ENCODE results near the gene UBA1. TPM values are rescaled to one million over a fixed set of nuclear protein-coding genes. Genes with fewer than 3 reads are reported as not detected.
A peak's percentile ranks its signal among the peaks of the same experiment; 100 is the strongest.

Gene UBA1
- polyA plus RNA-seq, 2 donors = 111 to 126 TPM

DNA sequence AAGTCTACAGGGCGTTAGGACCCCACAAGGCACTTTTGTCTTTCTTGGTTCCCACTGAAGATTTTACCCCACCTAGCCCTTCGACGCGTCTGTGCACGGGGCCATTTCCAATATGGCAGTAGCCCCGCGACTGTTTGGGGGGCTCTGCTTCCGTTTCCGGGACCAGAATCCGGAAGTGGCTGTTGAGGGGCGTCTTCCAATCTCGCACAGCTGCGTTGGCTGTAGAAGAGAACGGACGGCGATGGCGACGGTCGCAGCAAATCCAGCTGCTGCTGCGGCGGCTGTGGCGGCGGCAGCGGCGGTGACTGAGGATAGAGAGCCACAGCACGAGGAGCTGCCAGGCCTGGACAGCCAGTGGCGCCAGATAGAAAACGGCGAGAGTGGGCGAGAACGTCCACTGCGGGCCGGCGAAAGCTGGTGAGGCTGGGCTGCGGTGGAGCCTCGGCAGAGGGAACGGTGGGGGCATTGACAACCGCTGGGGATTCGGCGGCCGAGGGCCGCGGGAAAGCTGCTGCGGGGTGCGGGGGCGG, 39.2 kb downstream of the UBA1 start, which contains the start of gene USP11:
TSS of gene USP11 (plus strand) at position 207 of the 530 bp plus-strand sequence. CDS start at position 242, 35 bp downstream.
- Histone ChIP-seq H3K4me1 (ENCODE audit: control insufficient read depth in 2 of 2, insufficient read depth in 2 of 2, low read length in 1 of 2) (no peaks in the 10 kb centered on the region), H3K27ac (ENCODE audit: low read depth in 2 of 2, low read length in 1 of 2) (peak within 1 kb of the TSS; percentile 84 to 100), H3K36me3 (ENCODE audit: control insufficient read depth in 2 of 2, insufficient read depth in 2 of 2, low read length in 1 of 2) (peaks cover 0 to 5% of the 10 kb centered on the region in 2 donors), H3K4me3 (ENCODE audit: low read depth in 1 of 2, low read length in 2 of 2) (peak within 1 kb of the TSS; percentile 46 to 77), H3K27me3 (ENCODE audit: control insufficient read depth in 1 of 2, insufficient read depth in 2 of 2, low read length in 2 of 2) (no peaks in the 10 kb centered on the region), H3K9me3 (ENCODE audit: control insufficient read depth in 2 of 2, insufficient read depth in 1 of 2, low read depth in 1 of 2, low read length in 1 of 2) (no peaks in the 10 kb centered on the region)
- WGBS, 2 donors = 1 to 14% methylated on average over 42 to 46 of the region's 46 CpGs

DNA sequence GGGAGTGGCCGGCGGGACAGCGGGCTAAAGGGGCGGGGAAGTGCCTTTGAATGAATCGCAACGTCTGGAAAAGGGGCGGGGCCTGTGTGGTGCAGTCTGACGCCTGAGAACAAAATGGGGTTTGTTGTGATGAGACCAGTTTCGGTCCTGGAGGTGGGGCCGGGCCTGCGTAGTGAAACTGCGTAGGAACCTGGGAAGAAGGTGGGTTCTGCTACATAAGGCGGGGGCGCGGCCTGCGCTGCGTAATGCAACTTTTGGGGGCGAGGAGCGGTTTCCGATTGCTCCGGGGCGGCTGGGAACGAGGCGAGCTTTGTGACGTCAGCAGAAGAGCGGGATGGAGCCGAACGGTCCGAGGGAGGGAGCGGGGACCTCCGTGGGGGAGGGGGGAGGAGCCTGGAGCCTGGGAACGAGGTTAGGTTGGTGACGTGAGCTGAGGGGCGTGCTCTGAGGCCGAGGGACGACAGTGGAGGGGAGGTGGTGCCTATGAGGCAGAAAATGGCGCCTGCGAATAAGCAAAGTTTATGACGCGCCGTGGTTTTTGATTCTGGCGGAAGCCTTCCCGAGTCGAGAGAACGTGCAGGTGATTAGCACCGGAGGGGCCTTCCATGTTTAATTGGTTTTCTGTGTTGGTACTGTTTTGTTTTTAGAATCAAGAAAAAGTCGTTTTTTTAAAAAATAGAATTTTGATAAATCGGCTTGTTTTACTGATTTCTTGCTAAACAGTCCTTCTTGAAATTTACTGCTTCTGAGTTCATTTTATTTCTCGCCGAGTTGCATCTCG, 39.9 kb downstream of the UBA1 start:
- WGBS, 2 donors = 0 to 19% methylated on average over 48 to 51 of the region's 51 CpGs
- peak overlapping the region; percentile 46 to 77 for H3K4me3 ChIP-seq (ENCODE audit: low read depth in 1 of 2, low read length in 2 of 2)

DNA sequence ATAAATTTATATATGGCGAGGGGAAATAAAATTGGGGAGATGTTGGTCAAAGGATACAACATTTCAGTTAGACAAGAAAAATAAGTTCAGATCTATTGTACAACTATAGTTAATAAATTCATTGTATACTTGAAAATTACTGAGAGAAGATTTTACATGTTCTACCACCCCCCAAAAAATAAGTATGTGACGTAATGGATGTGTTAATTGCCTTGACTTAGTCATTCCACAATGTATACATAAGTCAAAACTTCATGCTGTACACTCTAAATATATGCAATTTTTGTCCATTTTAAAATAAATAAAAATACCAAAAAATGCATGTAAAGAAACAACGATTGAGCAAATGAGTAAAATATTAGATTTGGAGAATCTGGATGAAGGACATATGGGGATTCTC, 41.0 kb downstream of the UBA1 start:
- no peaks in the 10 kb centered on the region for H3K27me3 ChIP-seq (ENCODE audit: control insufficient read depth in 1 of 2, insufficient read depth in 2 of 2, low read length in 2 of 2)
- no peaks in the 10 kb centered on the region for H3K4me1 ChIP-seq (ENCODE audit: control insufficient read depth in 2 of 2, insufficient read depth in 2 of 2, low read length in 1 of 2)
- H3K9me3 ChIP-seq (ENCODE audit: control insufficient read depth in 2 of 2, insufficient read depth in 1 of 2, low read depth in 1 of 2, low read length in 1 of 2) = no peaks in the 10 kb centered on the region
- H3K36me3 ChIP-seq (ENCODE audit: control insufficient read depth in 2 of 2, insufficient read depth in 2 of 2, low read length in 1 of 2) = no peaks in the 10 kb centered on the region
- WGBS, 2 donors = 41 to 59% methylated on average over 3 of the region's 3 CpGs
- no peak overlapping the region for H3K27ac ChIP-seq (ENCODE audit: low read depth in 2 of 2, low read length in 1 of 2)
- no peak overlapping the region for H3K4me3 ChIP-seq (ENCODE audit: low read depth in 1 of 2, low read length in 2 of 2)

More for the DNA sequence above, 39.9 kb downstream of the UBA1 start:
- H3K9me3 ChIP-seq (ENCODE audit: control insufficient read depth in 2 of 2, insufficient read depth in 1 of 2, low read depth in 1 of 2, low read length in 1 of 2) = no peaks in the 10 kb centered on the region
- no peaks in the 10 kb centered on the region for H3K27me3 ChIP-seq (ENCODE audit: control insufficient read depth in 1 of 2, insufficient read depth in 2 of 2, low read length in 2 of 2)
- no peaks in the 10 kb centered on the region for H3K4me1 ChIP-seq (ENCODE audit: control insufficient read depth in 2 of 2, insufficient read depth in 2 of 2, low read length in 1 of 2)
- H3K27ac ChIP-seq (ENCODE audit: low read depth in 2 of 2, low read length in 1 of 2) = peak overlapping the region; percentile 84 to 100
- peaks cover 0 to 5% of the 10 kb centered on the region in 2 donors for H3K36me3 ChIP-seq (ENCODE audit: control insufficient read depth in 2 of 2, insufficient read depth in 2 of 2, low read length in 1 of 2)

DNA sequence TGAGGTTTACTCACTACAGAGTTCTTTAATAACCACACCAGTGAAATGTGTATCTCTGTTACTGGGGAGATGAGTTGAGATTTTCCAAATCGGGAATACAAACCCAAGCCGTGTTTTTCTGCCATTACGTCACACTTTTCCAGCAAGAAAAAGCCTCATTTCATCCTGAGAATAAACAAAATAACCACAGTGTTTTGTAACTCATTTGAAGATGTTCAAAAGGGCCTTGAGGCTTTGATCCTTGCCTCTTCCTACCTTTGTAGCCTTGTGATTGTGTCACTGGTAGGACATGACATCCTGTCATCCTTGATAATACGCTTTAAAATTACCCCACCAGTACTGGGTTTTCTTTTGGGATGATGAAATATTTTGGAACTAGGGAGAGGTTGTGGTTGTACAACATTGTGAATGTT, 42.1 kb downstream of the UBA1 start:
- H3K27ac ChIP-seq (ENCODE audit: low read depth in 2 of 2, low read length in 1 of 2) = no peak overlapping the region

DNA sequence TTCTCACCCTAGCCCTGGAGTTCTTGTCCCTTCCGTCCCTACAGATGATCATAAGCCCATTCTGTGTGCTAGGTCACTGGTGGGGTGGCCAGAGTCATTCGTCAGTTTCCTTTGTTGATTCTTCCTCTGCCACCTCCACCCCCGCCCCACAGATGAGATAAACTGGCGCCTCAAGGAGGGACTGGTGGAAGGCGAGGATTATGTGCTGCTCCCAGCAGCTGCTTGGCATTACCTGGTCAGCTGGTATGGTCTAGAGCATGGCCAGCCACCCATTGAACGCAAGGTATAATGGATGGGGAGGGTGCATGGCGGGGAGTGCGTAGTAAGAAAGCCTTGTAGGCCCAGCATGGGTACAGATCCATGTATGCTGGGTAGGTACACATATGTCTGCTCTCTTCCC, 45.6 kb downstream of the UBA1 start:
- WGBS, 2 donors = 84 to 96% methylated on average over 8 of the region's 8 CpGs
- peaks cover 0 to 20% of the 10 kb centered on the region in 2 donors for H3K36me3 ChIP-seq (ENCODE audit: control insufficient read depth in 2 of 2, insufficient read depth in 2 of 2, low read length in 1 of 2)
- H3K9me3 ChIP-seq (ENCODE audit: control insufficient read depth in 2 of 2, insufficient read depth in 1 of 2, low read depth in 1 of 2, low read length in 1 of 2) = no peaks in the 10 kb centered on the region
- H3K27ac ChIP-seq (ENCODE audit: low read depth in 2 of 2, low read length in 1 of 2) = no peak overlapping the region
- no peaks in the 10 kb centered on the region for H3K4me1 ChIP-seq (ENCODE audit: control insufficient read depth in 2 of 2, insufficient read depth in 2 of 2, low read length in 1 of 2)
- no peaks in the 10 kb centered on the region for H3K27me3 ChIP-seq (ENCODE audit: control insufficient read depth in 1 of 2, insufficient read depth in 2 of 2, low read length in 2 of 2)
- no peak overlapping the region for H3K4me3 ChIP-seq (ENCODE audit: low read depth in 1 of 2, low read length in 2 of 2)

More for the DNA sequence above, 42.1 kb downstream of the UBA1 start:
- Histone ChIP-seq H3K9me3 (ENCODE audit: control insufficient read depth in 2 of 2, insufficient read depth in 1 of 2, low read depth in 1 of 2, low read length in 1 of 2) (no peaks in the 10 kb centered on the region), H3K27me3 (ENCODE audit: control insufficient read depth in 1 of 2, insufficient read depth in 2 of 2, low read length in 2 of 2) (no peaks in the 10 kb centered on the region), H3K36me3 (ENCODE audit: control insufficient read depth in 2 of 2, insufficient read depth in 2 of 2, low read length in 1 of 2) (peaks cover 0 to 6% of the 10 kb centered on the region in 2 donors), H3K4me3 (ENCODE audit: low read depth in 1 of 2, low read length in 2 of 2) (no peak overlapping the region), H3K4me1 (ENCODE audit: control insufficient read depth in 2 of 2, insufficient read depth in 2 of 2, low read length in 1 of 2) (no peaks in the 10 kb centered on the region)
- WGBS, 2 donors = 68 to 79% methylated on average over 4 of the region's 4 CpGs

DNA sequence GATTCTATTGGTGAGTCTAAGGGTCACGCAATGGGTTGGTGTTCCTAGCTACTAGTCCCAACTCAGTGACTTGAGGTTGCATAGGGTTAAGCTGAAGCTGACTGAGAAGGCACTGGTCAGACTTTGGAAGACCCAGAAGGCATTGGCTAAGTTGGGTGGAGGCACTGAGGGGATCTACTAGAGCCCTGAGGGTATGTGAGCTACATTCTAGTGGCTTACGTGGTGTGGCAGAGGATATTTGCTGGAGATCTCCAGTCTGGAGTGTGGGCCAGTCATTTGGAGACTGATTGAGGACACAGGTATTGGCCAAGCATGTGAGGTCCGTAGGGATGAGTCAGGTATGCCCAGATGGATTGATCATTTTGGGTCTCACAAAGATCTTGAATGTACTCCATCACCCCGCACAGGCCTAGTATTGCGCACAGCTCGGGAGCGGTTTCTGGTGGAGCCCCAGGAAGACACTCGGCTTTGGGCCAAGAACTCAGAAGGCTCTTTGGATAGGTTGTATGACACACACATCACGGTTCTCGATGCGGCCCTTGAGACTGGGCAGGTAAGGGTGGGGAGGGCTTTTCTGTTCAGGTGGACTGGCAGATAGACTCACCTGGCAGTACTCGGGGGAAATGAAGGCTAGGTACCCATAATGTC, 46.4 kb downstream of the UBA1 start:
- Histone ChIP-seq H3K4me3 (ENCODE audit: low read depth in 1 of 2, low read length in 2 of 2) (no peak overlapping the region), H3K4me1 (ENCODE audit: control insufficient read depth in 2 of 2, insufficient read depth in 2 of 2, low read length in 1 of 2) (no peaks in the 10 kb centered on the region), H3K27ac (ENCODE audit: low read depth in 2 of 2, low read length in 1 of 2) (no peak overlapping the region), H3K36me3 (ENCODE audit: control insufficient read depth in 2 of 2, insufficient read depth in 2 of 2, low read length in 1 of 2) (peaks cover 0 to 25% of the 10 kb centered on the region in 2 donors), H3K9me3 (ENCODE audit: control insufficient read depth in 2 of 2, insufficient read depth in 1 of 2, low read depth in 1 of 2, low read length in 1 of 2) (no peaks in the 10 kb centered on the region), H3K27me3 (ENCODE audit: control insufficient read depth in 1 of 2, insufficient read depth in 2 of 2, low read length in 2 of 2) (no peaks in the 10 kb centered on the region)
- WGBS, 2 donors = 94 to 96% methylated on average over 12 of the region's 12 CpGs

DNA sequence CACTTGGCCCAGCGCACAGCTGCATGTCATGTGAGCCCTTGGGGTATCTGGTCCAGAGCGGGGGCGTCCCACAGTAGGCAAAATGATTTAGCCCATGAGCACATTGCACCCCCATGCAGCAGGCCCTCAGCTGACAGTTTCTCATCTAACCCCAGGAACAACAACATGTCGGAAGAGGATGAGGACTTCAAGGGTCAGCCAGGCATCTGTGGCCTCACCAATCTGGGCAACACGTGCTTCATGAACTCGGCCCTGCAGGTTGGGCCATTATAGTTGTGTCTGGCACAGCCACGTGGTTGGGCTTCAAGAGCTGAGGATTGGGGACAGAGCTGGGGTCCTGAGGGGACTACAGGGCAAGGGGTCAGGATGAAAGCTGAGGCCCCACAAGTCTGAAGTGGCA, 47.0 kb downstream of the UBA1 start:
- no peaks in the 10 kb centered on the region for H3K27me3 ChIP-seq (ENCODE audit: control insufficient read depth in 1 of 2, insufficient read depth in 2 of 2, low read length in 2 of 2)
- H3K27ac ChIP-seq (ENCODE audit: low read depth in 2 of 2, low read length in 1 of 2) = no peak overlapping the region
- WGBS, 2 donors = 84 to 94% methylated on average over 7 of the region's 7 CpGs
- H3K4me1 ChIP-seq (ENCODE audit: control insufficient read depth in 2 of 2, insufficient read depth in 2 of 2, low read length in 1 of 2) = no peaks in the 10 kb centered on the region
- H3K9me3 ChIP-seq (ENCODE audit: control insufficient read depth in 2 of 2, insufficient read depth in 1 of 2, low read depth in 1 of 2, low read length in 1 of 2) = no peaks in the 10 kb centered on the region
- no peak overlapping the region for H3K4me3 ChIP-seq (ENCODE audit: low read depth in 1 of 2, low read length in 2 of 2)
- peaks cover 0 to 26% of the 10 kb centered on the region in 2 donors for H3K36me3 ChIP-seq (ENCODE audit: control insufficient read depth in 2 of 2, insufficient read depth in 2 of 2, low read length in 1 of 2)

DNA sequence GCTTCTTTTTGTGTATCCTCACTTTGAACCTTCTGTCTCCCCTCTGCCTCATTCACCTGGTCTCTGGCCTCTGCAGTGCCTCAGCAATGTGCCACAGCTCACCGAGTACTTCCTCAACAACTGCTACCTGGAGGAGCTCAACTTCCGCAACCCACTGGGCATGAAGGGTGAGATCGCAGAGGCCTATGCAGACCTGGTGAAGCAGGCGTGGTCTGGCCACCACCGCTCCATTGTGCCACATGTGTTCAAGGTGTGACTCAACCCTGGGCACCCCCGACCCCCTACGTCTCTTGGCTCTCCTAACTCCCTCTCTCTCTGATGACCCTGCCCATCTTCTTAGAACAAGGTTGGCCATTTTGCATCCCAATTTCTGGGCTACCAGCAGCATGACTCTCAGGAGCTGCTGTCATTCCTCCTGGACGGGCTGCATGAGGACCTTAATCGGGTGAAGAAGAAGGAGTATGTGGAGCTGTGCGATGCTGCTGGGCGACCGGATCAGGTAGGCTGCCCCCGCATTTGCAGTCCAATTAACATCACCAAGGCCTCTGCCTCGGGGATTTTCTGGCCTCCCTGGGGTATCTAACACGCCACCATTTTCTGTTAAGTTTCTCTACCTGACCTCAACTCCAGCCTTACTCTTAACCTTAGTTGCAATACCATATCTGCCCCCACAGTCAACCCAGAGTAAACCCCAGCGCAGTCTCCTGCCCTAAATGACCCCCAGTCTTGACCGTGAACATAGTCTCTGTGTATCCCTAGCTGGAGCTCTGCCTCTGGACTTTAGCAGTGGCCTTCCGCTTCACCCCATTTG, 47.8 kb downstream of the UBA1 start:
- Histone ChIP-seq H3K9me3 (ENCODE audit: control insufficient read depth in 2 of 2, insufficient read depth in 1 of 2, low read depth in 1 of 2, low read length in 1 of 2) (no peaks in the 10 kb centered on the region), H3K27ac (ENCODE audit: low read depth in 2 of 2, low read length in 1 of 2) (no peak overlapping the region), H3K36me3 (ENCODE audit: control insufficient read depth in 2 of 2, insufficient read depth in 2 of 2, low read length in 1 of 2) (peaks cover 0 to 30% of the 10 kb centered on the region in 2 donors), H3K4me3 (ENCODE audit: low read depth in 1 of 2, low read length in 2 of 2) (no peak overlapping the region), H3K27me3 (ENCODE audit: control insufficient read depth in 1 of 2, insufficient read depth in 2 of 2, low read length in 2 of 2) (no peaks in the 10 kb centered on the region), H3K4me1 (ENCODE audit: control insufficient read depth in 2 of 2, insufficient read depth in 2 of 2, low read length in 1 of 2) (no peaks in the 10 kb centered on the region)
- WGBS, 2 donors = 92 to 96% methylated on average over 18 of the region's 18 CpGs

DNA sequence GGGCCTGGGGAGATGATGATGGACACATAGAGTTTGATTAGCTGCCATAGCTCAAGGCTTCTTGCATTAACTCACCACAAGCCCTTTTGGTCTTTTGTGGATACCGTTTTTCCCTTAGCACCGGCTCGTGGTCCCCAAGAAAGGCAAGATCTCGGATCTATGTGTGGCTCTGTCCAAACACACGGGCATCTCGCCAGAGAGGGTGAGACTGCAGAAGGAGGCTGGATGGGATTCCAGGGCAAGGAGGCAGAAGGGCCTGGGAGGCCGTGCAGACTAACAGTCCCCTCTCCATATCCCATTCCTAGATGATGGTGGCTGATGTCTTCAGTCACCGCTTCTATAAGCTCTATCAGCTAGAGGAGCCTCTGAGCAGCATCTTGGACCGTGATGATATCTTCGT, 48.7 kb downstream of the UBA1 start:
- no peak overlapping the region for H3K4me3 ChIP-seq (ENCODE audit: low read depth in 1 of 2, low read length in 2 of 2)
- H3K9me3 ChIP-seq (ENCODE audit: control insufficient read depth in 2 of 2, insufficient read depth in 1 of 2, low read depth in 1 of 2, low read length in 1 of 2) = no peaks in the 10 kb centered on the region
- no peak overlapping the region for H3K27ac ChIP-seq (ENCODE audit: low read depth in 2 of 2, low read length in 1 of 2)
- 92 to 93% methylated on average over 10 of the region's 10 CpGs for WGBS, 2 donors
- H3K36me3 ChIP-seq (ENCODE audit: control insufficient read depth in 2 of 2, insufficient read depth in 2 of 2, low read length in 1 of 2) = peaks cover 0 to 31% of the 10 kb centered on the region in 2 donors
- H3K4me1 ChIP-seq (ENCODE audit: control insufficient read depth in 2 of 2, insufficient read depth in 2 of 2, low read length in 1 of 2) = no peaks in the 10 kb centered on the region
- H3K27me3 ChIP-seq (ENCODE audit: control insufficient read depth in 1 of 2, insufficient read depth in 2 of 2, low read length in 2 of 2) = no peaks in the 10 kb centered on the region

Data from esophagus (tissue), 2 donors.